Measurements from ENCODE around the gene SLC29A1. TPM values are rescaled to one million over a fixed set of nuclear protein-coding genes. Genes with fewer than 3 reads are reported as not detected.

The SLC29A1 gene
- total RNA-seq, 1 donor from 2014 or later, result 125 TPM

DNA sequence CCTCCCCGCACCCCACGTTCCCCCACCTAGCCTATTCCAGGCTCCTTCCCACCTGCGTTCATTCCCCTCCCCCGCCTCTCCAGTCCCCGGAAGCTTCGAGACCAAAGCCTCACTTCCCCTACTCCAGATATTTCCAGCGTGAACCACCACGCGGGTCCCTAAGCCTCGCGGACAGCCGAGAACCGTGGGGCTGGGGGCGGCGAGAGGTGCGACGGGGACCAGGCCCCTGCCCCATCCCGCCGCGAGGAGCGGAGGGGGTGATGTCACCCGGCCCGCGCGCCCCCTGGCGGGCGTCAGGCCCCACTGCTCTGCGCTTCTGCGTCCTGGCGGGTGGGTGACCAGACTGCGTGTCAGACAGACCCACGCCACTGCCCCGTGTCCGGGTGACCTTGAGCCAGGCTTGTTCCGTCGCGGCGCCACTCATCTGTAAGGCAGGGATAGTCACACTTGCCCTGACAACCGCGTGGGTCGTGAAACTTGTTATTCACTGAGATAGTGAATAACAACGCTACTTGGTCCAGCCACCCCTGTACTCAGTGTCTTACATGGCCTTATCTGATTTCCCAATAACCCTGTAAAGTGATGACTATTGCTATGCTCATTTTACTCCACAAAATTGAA lies 14.5 kb downstream of the SLC29A1 start:
- peak overlapping the region; percentile 89 for H3K27ac Mint-ChIP-seq
- H3K36me3 Mint-ChIP-seq (ENCODE audit: low read depth), result peaks cover 38% of the 10 kb centered on the region
- H3K27me3 Mint-ChIP-seq (ENCODE audit: low read depth), result no peaks in the 10 kb centered on the region
- H3K4me1 Mint-ChIP-seq (ENCODE audit: low read depth), result peaks cover 48% of the 10 kb centered on the region
- H3K9me3 Mint-ChIP-seq, result no peaks in the 10 kb centered on the region
- DNase-seq (ENCODE audit: low spot score), result peak; percentile 78
- peak overlapping the region; percentile 83 for H3K4me3 Mint-ChIP-seq (ENCODE audit: low read depth)
- intact Hi-C loops (cut with micrococcal nuclease), result loop anchor here (1.0 to 10.0 kb wide), 7 partner anchors 9 to 143 kb away; partner anchors contain the start of gene HSP90AB1

DNA sequence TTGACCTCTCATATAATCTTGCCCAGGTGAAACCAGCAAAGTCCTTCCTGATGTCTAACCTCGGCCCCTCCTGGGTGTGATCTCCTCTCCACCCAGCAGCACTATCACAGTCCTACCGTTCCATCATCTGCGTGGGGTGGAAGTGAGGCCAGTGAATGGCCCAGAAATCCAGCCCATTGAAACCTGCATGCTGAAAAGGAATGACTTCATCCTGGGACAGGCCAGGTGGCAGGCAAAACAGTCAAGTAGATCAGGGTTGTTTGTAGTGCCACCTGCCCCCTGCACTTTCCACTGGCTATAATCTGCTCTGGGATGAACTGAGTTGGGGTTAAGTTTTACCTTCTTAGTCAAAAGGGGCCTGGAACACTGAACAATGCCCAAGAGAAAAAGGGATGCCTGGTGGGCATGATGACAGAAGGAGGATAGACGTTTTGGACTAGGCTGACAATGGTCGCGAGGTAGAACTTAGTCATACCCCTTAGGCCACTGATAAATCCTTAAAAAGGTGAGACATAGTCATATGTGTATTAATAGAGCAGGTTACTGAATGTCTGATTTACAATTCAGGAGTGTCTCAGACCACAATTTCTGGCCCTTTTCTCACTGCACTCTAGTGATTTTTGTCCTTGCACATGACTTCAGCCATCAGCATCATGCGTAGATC lies 15.4 kb downstream of the SLC29A1 start:
- H3K27me3 Mint-ChIP-seq (ENCODE audit: low read depth), result no peaks in the 10 kb centered on the region
- H3K36me3 Mint-ChIP-seq (ENCODE audit: low read depth), result peaks cover 29% of the 10 kb centered on the region
- no peaks in the 10 kb centered on the region for H3K9me3 Mint-ChIP-seq
- H3K4me1 Mint-ChIP-seq (ENCODE audit: low read depth), result peaks cover 42% of the 10 kb centered on the region
- H3K4me3 Mint-ChIP-seq (ENCODE audit: low read depth), result peak overlapping the region; percentile 62
- H3K27ac Mint-ChIP-seq, result peak overlapping the region; percentile 89
- no peak for DNase-seq (ENCODE audit: low spot score)
- intact Hi-C loops (cut with micrococcal nuclease), result loop anchor here (1.0 to 10.0 kb wide), 6 partner anchors 8 to 144 kb away; partner anchors contain the start of gene HSP90AB1

DNA sequence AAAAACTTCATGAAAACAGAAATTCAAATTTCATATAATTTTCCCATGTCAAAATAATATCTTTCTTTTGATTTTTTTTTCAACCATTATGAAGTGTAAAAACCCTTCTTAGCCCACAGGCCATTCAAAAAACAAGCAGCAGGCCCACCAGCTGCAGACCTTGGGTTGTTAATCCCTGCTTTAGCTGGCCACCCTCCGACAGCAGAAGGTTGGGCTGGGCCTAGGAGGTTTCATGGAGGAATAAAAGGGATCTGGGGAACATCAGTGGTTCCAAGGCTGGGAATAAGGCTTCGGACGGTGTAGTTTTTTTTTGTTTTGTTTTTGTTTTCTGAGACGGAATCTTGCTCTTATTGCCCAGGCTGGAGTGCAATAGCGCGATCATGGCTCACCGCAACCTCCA lies 19.9 kb downstream of the SLC29A1 start:
- Mint-ChIP-seq H3K27ac (no peak overlapping the region), H3K4me3 (ENCODE audit: low read depth) (no peak overlapping the region), H3K4me1 (ENCODE audit: low read depth) (peaks cover 28% of the 10 kb centered on the region), H3K9me3 (no peaks in the 10 kb centered on the region), H3K27me3 (ENCODE audit: low read depth) (peaks cover 3% of the 10 kb centered on the region), H3K36me3 (ENCODE audit: low read depth) (peaks cover 16% of the 10 kb centered on the region)
- DNase-seq (ENCODE audit: low spot score), result no peak
- intact Hi-C loops (cut with micrococcal nuclease), result no loop called here

DNA sequence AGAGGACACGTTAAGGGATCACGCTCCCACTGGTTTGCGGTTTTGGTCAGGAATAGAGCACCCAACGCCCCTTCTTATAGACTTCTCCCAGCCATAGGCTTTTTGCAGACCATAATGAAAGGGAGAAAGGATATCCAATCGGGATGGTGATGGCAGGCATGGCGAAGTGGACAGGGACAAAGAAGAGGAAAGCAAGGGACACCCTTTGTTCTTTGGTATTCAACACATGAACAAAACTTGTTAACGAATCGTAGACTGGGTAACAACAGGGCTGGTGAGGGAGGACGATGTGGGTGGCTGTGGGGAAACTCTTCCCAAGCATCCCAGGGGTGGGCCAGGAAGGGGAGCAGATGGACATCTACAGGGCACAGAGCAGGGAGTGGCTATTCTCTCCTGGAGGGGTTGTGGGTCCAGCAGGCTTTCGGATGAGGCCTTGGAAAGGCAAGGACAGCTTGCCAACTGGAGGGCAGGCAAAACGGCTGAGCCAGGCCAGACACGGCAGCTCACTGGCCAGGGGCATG lies 22.1 kb downstream of the SLC29A1 start:
- peaks cover 34% of the 10 kb centered on the region for H3K4me1 Mint-ChIP-seq (ENCODE audit: low read depth)
- no peaks in the 10 kb centered on the region for H3K9me3 Mint-ChIP-seq
- H3K27ac Mint-ChIP-seq, result peak overlapping the region; percentile 99
- peak overlapping the region; percentile 96 for H3K4me3 Mint-ChIP-seq (ENCODE audit: low read depth)
- H3K36me3 Mint-ChIP-seq (ENCODE audit: low read depth), result peaks cover 37% of the 10 kb centered on the region
- intact Hi-C loops (cut with micrococcal nuclease), result no loop called here
- H3K27me3 Mint-ChIP-seq (ENCODE audit: low read depth), result peaks cover 3% of the 10 kb centered on the region
- DNase-seq (ENCODE audit: low spot score), result no peak

DNA sequence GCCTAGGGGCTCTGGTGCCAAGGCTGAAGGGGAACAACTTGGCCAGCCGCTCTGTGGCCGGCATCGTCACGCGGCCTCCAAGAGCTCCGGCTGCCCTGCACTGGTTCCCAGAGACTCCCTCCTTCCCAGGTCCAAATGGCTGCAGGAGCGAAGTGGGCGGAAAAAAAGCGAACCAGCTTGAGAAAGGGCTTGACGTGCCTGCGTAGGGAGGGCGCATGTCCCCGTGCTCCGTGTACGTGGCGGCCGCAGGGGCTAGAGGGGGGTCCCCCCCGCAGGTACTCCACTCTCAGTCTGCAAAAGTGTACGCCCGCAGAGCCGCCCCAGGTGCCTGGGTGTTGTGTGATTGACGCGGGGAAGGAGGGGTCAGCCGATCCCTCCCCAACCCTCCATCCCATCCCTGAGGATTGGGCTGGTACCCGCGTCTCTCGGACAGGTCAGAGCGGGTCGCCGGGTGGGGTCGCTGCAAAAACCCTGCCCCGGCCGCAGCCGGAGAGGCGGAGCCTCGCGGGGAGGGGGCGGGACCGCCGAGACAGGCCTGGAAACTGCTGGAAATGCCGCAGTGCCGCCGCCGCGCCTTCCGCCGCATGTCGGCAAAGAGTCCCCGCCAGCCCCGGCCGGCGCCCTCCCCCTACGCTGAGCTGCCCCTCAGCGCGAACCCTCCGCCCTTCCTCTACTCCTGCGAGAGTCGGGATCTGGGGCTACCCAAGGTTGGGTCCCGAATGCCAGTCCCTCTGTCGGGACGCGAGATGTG lies 22.7 kb downstream of the SLC29A1 start:
- peaks cover 3% of the 10 kb centered on the region for H3K27me3 Mint-ChIP-seq (ENCODE audit: low read depth)
- H3K36me3 Mint-ChIP-seq (ENCODE audit: low read depth), result peaks cover 44% of the 10 kb centered on the region
- peak overlapping the region; percentile 99 for H3K27ac Mint-ChIP-seq
- H3K9me3 Mint-ChIP-seq, result no peaks in the 10 kb centered on the region
- peak; percentile 84 for DNase-seq (ENCODE audit: low spot score)
- peak overlapping the region; percentile 96 for H3K4me3 Mint-ChIP-seq (ENCODE audit: low read depth)
- peaks cover 38% of the 10 kb centered on the region for H3K4me1 Mint-ChIP-seq (ENCODE audit: low read depth)
- intact Hi-C loops (cut with micrococcal nuclease), result loop anchor here (1.0 to 2.0 kb wide), 3 partner anchors 19 to 119 kb away; partner anchors contain the start of genes MRPL14, NFKBIE and TMEM63B

DNA sequence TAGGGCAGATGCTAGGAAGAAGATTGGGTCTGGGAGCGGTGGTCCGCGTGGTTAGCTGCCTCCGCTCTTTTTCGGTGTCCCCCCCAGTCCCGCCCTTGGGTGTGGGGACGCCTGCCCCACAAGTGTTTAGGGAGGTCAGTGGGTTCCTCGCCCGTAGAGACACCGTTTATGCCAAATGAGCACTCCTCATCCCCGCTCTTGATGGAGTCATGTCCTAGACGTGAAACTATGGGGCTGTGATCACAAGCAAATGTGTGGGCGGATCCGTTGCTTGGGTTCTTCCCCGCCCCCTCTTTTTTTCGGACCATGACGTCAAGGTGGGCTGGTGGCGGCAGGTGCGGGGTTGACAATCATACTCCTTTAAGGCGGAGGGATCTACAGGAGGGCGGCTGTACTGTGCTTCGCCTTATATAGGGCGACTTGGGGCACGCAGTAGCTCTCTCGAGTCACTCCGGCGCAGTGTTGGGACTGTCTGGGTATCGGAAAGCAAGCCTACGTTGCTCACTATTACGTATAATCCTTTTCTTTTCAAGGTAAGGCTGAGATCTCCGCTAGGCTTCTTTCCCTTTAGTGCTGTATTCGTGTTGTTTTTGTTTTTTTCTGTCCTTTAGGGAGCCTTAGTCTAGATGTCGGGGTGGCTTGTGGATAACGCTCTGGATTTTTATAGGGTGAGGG lies 23.4 kb downstream of the SLC29A1 start, which contains the start of gene HSP90AB1:
TSS of gene HSP90AB1 (plus strand) at position 439 of the 675 bp plus-strand sequence. CDS start 1,529 bp downstream, outside the sequence.
- peaks cover 51% of the 10 kb centered on the region for H3K36me3 Mint-ChIP-seq (ENCODE audit: low read depth)
- peak within 1 kb of the TSS; percentile 99 for H3K27ac Mint-ChIP-seq
- peaks cover 3% of the 10 kb centered on the region for H3K27me3 Mint-ChIP-seq (ENCODE audit: low read depth)
- peaks cover 41% of the 10 kb centered on the region for H3K4me1 Mint-ChIP-seq (ENCODE audit: low read depth)
- DNase-seq (ENCODE audit: low spot score), result peak; percentile 95
- H3K4me3 Mint-ChIP-seq (ENCODE audit: low read depth), result peak within 1 kb of the TSS; percentile 96
- H3K9me3 Mint-ChIP-seq, result no peaks in the 10 kb centered on the region
- intact Hi-C loops (cut with micrococcal nuclease), result loop anchor here (1.0 to 2.0 kb wide), 5 partner anchors 8 to 120 kb away; partner anchors contain the start of genes MRPL14, NFKBIE and TMEM63B

DNA sequence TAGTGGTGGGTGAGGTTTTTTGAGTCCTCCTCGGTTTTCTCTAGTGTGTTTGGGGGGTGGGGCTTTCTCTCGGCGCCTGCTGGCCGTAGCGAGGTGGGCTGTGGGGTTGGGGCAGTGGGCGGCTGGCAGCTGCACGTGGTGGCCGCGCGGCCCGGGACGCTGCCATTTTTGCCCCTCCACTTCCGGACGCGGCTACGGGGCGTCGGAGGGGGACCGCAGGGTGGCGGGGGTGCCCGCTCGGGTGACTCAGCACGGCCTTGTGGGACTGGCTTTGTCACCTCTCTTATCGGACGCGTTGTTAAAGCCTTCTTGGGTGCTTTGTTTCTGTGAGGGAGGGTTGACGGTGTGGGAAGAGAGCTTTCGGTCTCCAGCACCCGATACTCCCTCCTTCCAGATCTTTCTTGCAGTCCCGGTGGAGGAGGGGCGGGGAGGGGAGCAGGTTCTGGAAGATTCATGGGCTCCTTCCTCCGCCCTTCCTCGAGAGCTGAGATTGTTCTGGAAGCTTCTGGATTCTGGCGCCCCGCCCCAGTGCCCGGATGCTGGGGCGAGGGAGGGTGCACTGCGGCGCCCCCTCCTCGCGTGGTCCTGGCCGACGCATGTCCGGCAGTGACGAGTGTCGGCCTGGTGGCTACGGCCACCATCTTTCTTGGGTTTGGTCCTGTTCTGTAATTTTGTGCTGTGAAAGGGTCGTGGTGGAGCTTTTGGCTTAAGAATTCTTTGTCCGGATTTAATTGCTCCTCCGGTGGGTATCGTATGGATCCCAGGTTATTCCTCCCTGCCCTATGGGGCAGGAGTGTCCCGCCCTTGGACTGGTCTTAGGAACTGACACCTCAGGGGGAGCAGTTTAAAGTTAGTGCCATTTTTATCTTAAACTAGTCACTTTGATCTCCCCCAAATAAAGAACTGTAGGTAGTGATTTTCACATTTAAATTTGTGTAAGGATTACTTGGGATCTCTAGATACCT lies 24.2 kb downstream of the SLC29A1 start:
- peaks cover 59% of the 10 kb centered on the region for H3K36me3 Mint-ChIP-seq (ENCODE audit: low read depth)
- peaks cover 38% of the 10 kb centered on the region for H3K4me1 Mint-ChIP-seq (ENCODE audit: low read depth)
- H3K4me3 Mint-ChIP-seq (ENCODE audit: low read depth), result peak overlapping the region; percentile 96
- intact Hi-C loops (cut with micrococcal nuclease), result loop anchor here (1.0 to 2.0 kb wide), 3 partner anchors 9 to 121 kb away; partner anchors contain the start of genes MRPL14 and TMEM63B
- H3K27me3 Mint-ChIP-seq (ENCODE audit: low read depth), result peaks cover 3% of the 10 kb centered on the region
- no peaks in the 10 kb centered on the region for H3K9me3 Mint-ChIP-seq
- peak overlapping the region; percentile 99 for H3K27ac Mint-ChIP-seq
- DNase-seq (ENCODE audit: low spot score), result peak; percentile 79

DNA sequence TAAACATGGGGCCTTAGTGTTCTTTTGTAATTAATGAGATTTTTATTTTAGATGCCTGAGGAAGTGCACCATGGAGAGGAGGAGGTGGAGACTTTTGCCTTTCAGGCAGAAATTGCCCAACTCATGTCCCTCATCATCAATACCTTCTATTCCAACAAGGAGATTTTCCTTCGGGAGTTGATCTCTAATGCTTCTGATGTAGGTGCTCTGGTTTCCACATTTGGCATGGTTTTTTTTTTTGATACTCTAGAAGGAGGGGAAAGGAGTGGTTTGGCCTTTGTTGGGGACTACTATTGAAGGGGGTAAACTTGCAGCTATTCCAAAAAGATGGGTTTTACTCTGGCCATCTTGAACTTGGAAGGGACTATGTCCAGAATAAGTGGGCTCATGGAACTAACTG lies 25.2 kb downstream of the SLC29A1 start:
- H3K27me3 Mint-ChIP-seq (ENCODE audit: low read depth), result peaks cover 3% of the 10 kb centered on the region
- no peak for DNase-seq (ENCODE audit: low spot score)
- H3K4me3 Mint-ChIP-seq (ENCODE audit: low read depth), result peak overlapping the region; percentile 96
- peaks cover 47% of the 10 kb centered on the region for H3K4me1 Mint-ChIP-seq (ENCODE audit: low read depth)
- intact Hi-C loops (cut with micrococcal nuclease), result no loop called here
- H3K27ac Mint-ChIP-seq, result peak overlapping the region; percentile 99
- no peaks in the 10 kb centered on the region for H3K9me3 Mint-ChIP-seq
- peaks cover 69% of the 10 kb centered on the region for H3K36me3 Mint-ChIP-seq (ENCODE audit: low read depth)

DNA sequence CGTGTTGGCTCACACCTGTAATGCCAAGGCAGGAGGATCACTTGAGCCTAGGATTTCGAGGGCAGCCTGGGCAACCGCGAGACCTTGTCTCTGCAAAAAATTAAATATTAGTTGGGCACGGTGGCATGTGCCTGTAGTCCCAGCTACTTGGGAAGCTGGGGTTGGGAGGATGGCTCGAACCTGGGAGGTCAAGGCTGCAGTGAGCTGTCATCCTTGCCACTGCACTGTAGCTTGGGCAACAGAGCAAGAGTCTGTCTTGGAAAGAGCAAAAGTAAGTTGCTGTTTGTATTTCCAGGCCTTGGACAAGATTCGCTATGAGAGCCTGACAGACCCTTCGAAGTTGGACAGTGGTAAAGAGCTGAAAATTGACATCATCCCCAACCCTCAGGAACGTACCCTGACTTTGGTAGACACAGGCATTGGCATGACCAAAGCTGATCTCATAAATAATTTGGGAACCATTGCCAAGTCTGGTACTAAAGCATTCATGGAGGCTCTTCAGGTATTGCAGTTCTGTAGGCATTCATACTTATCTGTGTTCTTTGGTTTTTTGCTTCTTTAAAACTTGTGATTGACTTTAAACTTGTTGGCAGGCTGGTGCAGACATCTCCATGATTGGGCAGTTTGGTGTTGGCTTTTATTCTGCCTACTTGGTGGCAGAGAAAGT lies 25.8 kb downstream of the SLC29A1 start:
- DNase-seq (ENCODE audit: low spot score), result no peak
- Mint-ChIP-seq H3K27me3 (ENCODE audit: low read depth) (peaks cover 3% of the 10 kb centered on the region), H3K9me3 (no peaks in the 10 kb centered on the region), H3K4me3 (ENCODE audit: low read depth) (peak overlapping the region; percentile 96), H3K4me1 (ENCODE audit: low read depth) (peaks cover 50% of the 10 kb centered on the region), H3K36me3 (ENCODE audit: low read depth) (peaks cover 75% of the 10 kb centered on the region), H3K27ac (peak overlapping the region; percentile 99)
- intact Hi-C loops (cut with micrococcal nuclease), result no loop called here

DNA sequence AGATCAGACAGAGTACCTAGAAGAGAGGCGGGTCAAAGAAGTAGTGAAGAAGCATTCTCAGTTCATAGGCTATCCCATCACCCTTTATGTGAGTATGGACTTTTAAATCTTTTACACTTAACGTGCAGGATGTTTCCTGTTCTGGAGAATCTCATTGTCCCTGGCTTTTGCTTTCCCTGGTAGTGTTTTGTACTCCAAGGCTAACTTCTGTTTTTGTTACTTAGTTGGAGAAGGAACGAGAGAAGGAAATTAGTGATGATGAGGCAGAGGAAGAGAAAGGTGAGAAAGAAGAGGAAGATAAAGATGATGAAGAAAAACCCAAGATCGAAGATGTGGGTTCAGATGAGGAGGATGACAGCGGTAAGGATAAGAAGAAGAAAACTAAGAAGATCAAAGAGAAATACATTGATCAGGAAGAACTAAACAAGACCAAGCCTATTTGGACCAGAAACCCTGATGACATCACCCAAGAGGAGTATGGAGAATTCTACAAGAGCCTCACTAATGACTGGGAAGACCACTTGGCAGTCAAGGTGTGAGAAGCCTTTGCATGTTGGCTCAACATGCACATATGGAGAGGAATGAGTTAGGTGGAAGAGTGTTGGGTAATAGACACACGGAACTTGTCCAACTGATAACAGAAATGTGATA lies 26.8 kb downstream of the SLC29A1 start:
- H3K27me3 Mint-ChIP-seq (ENCODE audit: low read depth), result peaks cover 3% of the 10 kb centered on the region
- H3K27ac Mint-ChIP-seq, result peak overlapping the region; percentile 66
- H3K36me3 Mint-ChIP-seq (ENCODE audit: low read depth), result peaks cover 85% of the 10 kb centered on the region
- intact Hi-C loops (cut with micrococcal nuclease), result no loop called here
- H3K4me1 Mint-ChIP-seq (ENCODE audit: low read depth), result peaks cover 51% of the 10 kb centered on the region
- peak overlapping the region; percentile 96 for H3K4me3 Mint-ChIP-seq (ENCODE audit: low read depth)
- no peak for DNase-seq (ENCODE audit: low spot score)
- H3K9me3 Mint-ChIP-seq, result no peaks in the 10 kb centered on the region

Measured in activated T-helper 2 cell treated with anti-CD3 and anti-CD28 coated beads, Interferon-gamma antibody, Interleukin-2, Interleukin-4, amounts not matched to agents 10 μg/mL and 5 μg/mL and 100 μg/mL, durations not matched to agents 14 hours and 24 hours and 36 hours (primary cell).